ENCODE data around the gene USP40. TPM values are rescaled to one million over a fixed set of nuclear protein-coding genes. Genes with fewer than 3 reads are reported as not detected.
A peak's percentile ranks its signal among the peaks of the same experiment; 100 is the strongest.

The USP40 gene
- total RNA-seq, 3 donors from 2014 or later, result 29.2 to 53.4 (median 35.2) TPM

- H3K27me3 ChIP-seq, result no peaks in the 10 kb centered on the region
- intact Hi-C loops (cut with DNase I; ENCODE audit: low total_unique reads), result no loop called here
- H3K4me3 ChIP-seq, result no peak overlapping the region
- no peaks in the 10 kb centered on the region for H3K4me1 ChIP-seq
- H3K9me3 ChIP-seq, result no peaks in the 10 kb centered on the region
- TF ChIP-seq POLR2AphosphoS5 (IDR thresholded peaks at IDR 0.05) (no peak), POLR2A (IDR thresholded peaks at IDR 0.05) (no peak), CTCF (IDR thresholded peaks at IDR 0.05) (no peak)
- no peak for DNase-seq (ENCODE audit: low spot score in 2 of 2)
- no peak overlapping the region for H3K27ac ChIP-seq
- H3K36me3 ChIP-seq, result no peaks in the 10 kb centered on the region
These were observed 4.9 kb upstream of the USP40 start for GRCh38 chr2:233571462-233571861.

- no peak for DNase-seq (ENCODE audit: low spot score in 2 of 2)
- no peak overlapping the region for H3K4me3 ChIP-seq
- H3K4me1 ChIP-seq, result no peaks in the 10 kb centered on the region
- H3K36me3 ChIP-seq, result no peaks in the 10 kb centered on the region
- H3K27ac ChIP-seq, result no peak overlapping the region
- intact Hi-C loops (cut with DNase I; ENCODE audit: low total_unique reads), result no loop called here
- no peak for TF ChIP-seq POLR2A (IDR thresholded peaks at IDR 0.05)
- TF ChIP-seq POLR2AphosphoS5 (IDR thresholded peaks at IDR 0.05), result no peak
- TF ChIP-seq CTCF (IDR thresholded peaks at IDR 0.05), result no peak
- H3K9me3 ChIP-seq, result no peaks in the 10 kb centered on the region
- H3K27me3 ChIP-seq, result no peaks in the 10 kb centered on the region
These were observed 4.4 kb upstream of the USP40 start for GRCh38 chr2:233571001-233571400.

- intact Hi-C loops (cut with DNase I; ENCODE audit: low total_unique reads), result no loop called here
- H3K27ac ChIP-seq, result peak overlapping the region; percentile 91 to 96
- no peaks in the 10 kb centered on the region for H3K36me3 ChIP-seq
These were observed 869 bp downstream of the USP40 start for GRCh38 chr2:233565685-233566140.

GRCh38 chr2:233563663-233564430, 2.7 kb downstream of the USP40 start:
- Histone ChIP-seq H3K4me1 (no peaks in the 10 kb centered on the region), H3K27me3 (no peaks in the 10 kb centered on the region), H3K36me3 (no peaks in the 10 kb centered on the region), H3K9me3 (no peaks in the 10 kb centered on the region), H3K4me3 (no peak overlapping the region), H3K27ac (no peak overlapping the region)
- no peak for DNase-seq (ENCODE audit: low spot score in 2 of 2)
- TF ChIP-seq POLR2AphosphoS5 (IDR thresholded peaks at IDR 0.05) (no peak), CTCF (IDR thresholded peaks at IDR 0.05) (no peak)
- intact Hi-C loops (cut with DNase I; ENCODE audit: low total_unique reads), result no loop called here

More at GRCh38 chr2:233565685-233566140, 869 bp downstream of the USP40 start:
- TF ChIP-seq CTCF (IDR thresholded peaks at IDR 0.05) (no peak), POLR2A (IDR thresholded peaks at IDR 0.05) (no peak), POLR2AphosphoS5 (IDR thresholded peaks at IDR 0.05) (no peak)
- Histone ChIP-seq H3K4me1 (no peaks in the 10 kb centered on the region), H3K4me3 (peak overlapping the region; percentile 81 to 85 (median 83)), H3K9me3 (no peaks in the 10 kb centered on the region), H3K27me3 (no peaks in the 10 kb centered on the region)
- no peak for DNase-seq (ENCODE audit: low spot score in 2 of 2)

GRCh38 chr2:233556881-233557736, 9.5 kb downstream of the USP40 start:
- no peak overlapping the region for H3K27ac ChIP-seq
- H3K9me3 ChIP-seq, result no peaks in the 10 kb centered on the region
- no peak for DNase-seq (ENCODE audit: low spot score in 2 of 2)
- H3K4me3 ChIP-seq, result no peak overlapping the region
- intact Hi-C loops (cut with DNase I; ENCODE audit: low total_unique reads), result no loop called here
- no peaks in the 10 kb centered on the region for H3K27me3 ChIP-seq
- TF ChIP-seq POLR2A (IDR thresholded peaks at IDR 0.05), result no peak
- TF ChIP-seq POLR2AphosphoS5 (IDR thresholded peaks at IDR 0.05), result no peak
- TF ChIP-seq CTCF (IDR thresholded peaks at IDR 0.05), result no peak
- no peaks in the 10 kb centered on the region for H3K36me3 ChIP-seq
- H3K4me1 ChIP-seq, result no peaks in the 10 kb centered on the region
